Activated CD4-positive, alpha-beta T cell treated with anti-CD3 and anti-CD28 coated beads for 36 hours (primary cell): ENCODE measurements around the gene TBX2. TPM values are rescaled to one million over a fixed set of nuclear protein-coding genes. Genes with fewer than 3 reads are reported as not detected.

ENCODE experiments used
- ATAC-seq: fragments of 200-7000 bp; cut with Tn5 transposase; one replicate; pipeline ENCODE4 v1.10.0; 2021; ENCODE audit warnings: mild to moderate bottlenecking, moderate library complexity
- CTCF ChIA-PET: fragments of 350-600 bp; sonication (Branson Sonifier 250); formaldehyde crosslinking; loops from one replicate; lab custom pipeline; 2021; ENCODE audit warnings: antibody characterized with exemption; lab: Charles Lee
- POLR2A ChIA-PET: fragments of 350-600 bp; sonication (Branson Sonifier 250); formaldehyde crosslinking; loops from one replicate; lab custom pipeline; 2021; ENCODE audit warnings: antibody characterized with exemption, inconsistent platforms; lab: Charles Lee
- DNase-seq: peaks from one replicate; pipeline ENCODE4 v3.0.0-alpha.2; 2020
- H3K27ac Mint-ChIP-seq: one replicate; pipeline ENCODE4 v1.8.0; 2021; ENCODE audit warnings: mixed read lengths
- H3K27me3 Mint-ChIP-seq: one replicate; pipeline ENCODE4 v1.8.0; 2021; ENCODE audit warnings: mixed read lengths
- H3K36me3 Mint-ChIP-seq: one replicate; pipeline ENCODE4 v1.8.0; 2021; ENCODE audit warnings: low read depth, mixed read lengths
- H3K4me1 Mint-ChIP-seq: one replicate; pipeline ENCODE4 v1.8.0; 2021; ENCODE audit warnings: mixed read lengths
- H3K4me3 Mint-ChIP-seq: one replicate; pipeline ENCODE4 v1.8.0; 2021; ENCODE audit warnings: mild to moderate bottlenecking, moderate library complexity, mixed read lengths
- H3K9me3 Mint-ChIP-seq: one replicate; pipeline ENCODE4 v1.8.0; 2021; ENCODE audit warnings: low read depth, mixed read lengths
- intact Hi-C, 2 experiments: fragments of 100-400 bp; cut with DNase I in 1 of 2; cut with micrococcal nuclease in 1 of 2; formaldehyde crosslinking; loops; one replicate each; pipeline versions ENCODE4 v1.14.2 to v1.15.1; 2022 to 2024; cut with DNase I, micrococcal nuclease
- total RNA-seq, 2 experiments: library from RNA; stranded (reverse); gene quantifications; one replicate each; pipeline ENCODE4 v1.2.3, GENCODE V29; 2021

TBX2 gene
- total RNA-seq, 2 experiments from 2014 or later = not detected

DNA sequence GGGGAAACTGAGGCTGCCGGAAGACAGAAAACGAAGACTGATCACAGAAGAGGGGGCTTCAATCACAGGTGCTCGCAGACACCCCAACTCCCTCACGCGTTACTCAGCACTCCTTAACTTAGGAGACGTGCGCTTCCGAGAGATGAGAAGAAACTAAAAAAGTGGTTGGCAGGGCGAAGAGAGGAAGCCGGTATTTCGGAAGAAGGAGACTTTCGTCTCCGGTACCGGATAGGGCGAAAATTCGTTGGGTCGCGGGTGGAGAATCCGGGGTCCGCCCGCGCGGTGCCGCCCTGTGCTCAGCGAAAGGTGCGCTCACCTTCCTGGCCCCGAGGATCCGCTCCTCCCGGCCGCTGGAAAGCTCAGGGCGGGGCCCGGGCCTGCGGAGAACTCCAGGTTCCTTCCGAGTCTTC is 917 bp upstream of the TBX2 start:
- POLR2A ChIA-PET = no interaction called here
- DNase-seq = no peak
- intact Hi-C loops = loop anchor here in 1 of 2 experiments (1.0 kb wide), 1 partner anchor 57 kb away; no protein-coding TSS in a partner anchor

DNA sequence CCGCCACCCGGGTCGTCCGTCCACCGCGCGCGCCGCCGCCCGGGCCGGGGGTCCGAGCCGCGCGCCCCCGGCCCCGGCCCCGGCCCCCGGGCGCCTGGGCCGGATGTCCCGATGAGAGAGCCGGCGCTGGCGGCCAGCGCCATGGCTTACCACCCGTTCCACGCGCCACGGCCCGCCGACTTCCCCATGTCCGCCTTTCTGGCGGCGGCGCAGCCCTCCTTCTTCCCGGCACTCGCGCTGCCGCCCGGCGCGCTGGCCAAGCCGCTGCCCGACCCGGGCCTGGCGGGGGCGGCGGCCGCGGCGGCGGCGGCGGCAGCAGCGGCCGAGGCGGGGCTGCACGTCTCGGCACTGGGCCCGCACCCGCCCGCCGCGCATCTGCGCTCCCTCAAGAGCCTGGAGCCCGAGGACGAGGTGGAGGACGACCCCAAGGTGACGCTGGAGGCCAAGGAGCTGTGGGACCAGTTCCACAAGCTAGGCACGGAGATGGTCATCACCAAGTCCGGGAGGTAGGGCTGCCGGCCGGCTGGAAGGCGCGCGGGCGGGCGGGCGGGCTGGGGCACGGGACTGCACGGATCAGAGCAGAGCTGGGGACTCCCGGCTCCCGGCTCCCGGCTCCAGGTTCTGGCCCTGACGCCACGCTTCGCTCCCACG is 548 bp downstream of the TBX2 start:
- DNase-seq (no peak), ATAC-seq (no peak)
- peaks cover 56% of the 10 kb centered on the region for H3K27me3 Mint-ChIP-seq
- no peak overlapping the region for H3K27ac Mint-ChIP-seq
- H3K4me1 Mint-ChIP-seq = peaks cover 37% of the 10 kb centered on the region
- intact Hi-C loops = loop anchor here in 1 of 2 experiments (5.0 kb wide), 1 partner anchor 678 kb away; no protein-coding TSS in a partner anchor
- ChIA-PET CTCF (interaction anchor here (0.7 to 2.1 kb wide), 3 partner anchors 10 to 193 kb away, joined by 3 to 6 read pairs (median 4); no protein-coding TSS in a partner anchor), POLR2A (no interaction called here)
- no peaks in the 10 kb centered on the region for H3K36me3 Mint-ChIP-seq
- no peaks in the 10 kb centered on the region for H3K9me3 Mint-ChIP-seq
- peak overlapping the region; percentile 32 for H3K4me3 Mint-ChIP-seq

More for the DNA sequence above, 917 bp upstream of the TBX2 start:
- ATAC-seq = no peak
- H3K27ac Mint-ChIP-seq = peak overlapping the region; percentile 17
- no peaks in the 10 kb centered on the region for H3K36me3 Mint-ChIP-seq
- CTCF ChIA-PET = interaction anchor here (1.0 kb wide), 1 partner anchor 11 kb away, joined by 3 read pairs; no protein-coding TSS in a partner anchor
- peaks cover 52% of the 10 kb centered on the region for H3K27me3 Mint-ChIP-seq
- peak overlapping the region; percentile 47 for H3K4me3 Mint-ChIP-seq
- H3K9me3 Mint-ChIP-seq = no peaks in the 10 kb centered on the region
- H3K4me1 Mint-ChIP-seq = peaks cover 33% of the 10 kb centered on the region

DNA sequence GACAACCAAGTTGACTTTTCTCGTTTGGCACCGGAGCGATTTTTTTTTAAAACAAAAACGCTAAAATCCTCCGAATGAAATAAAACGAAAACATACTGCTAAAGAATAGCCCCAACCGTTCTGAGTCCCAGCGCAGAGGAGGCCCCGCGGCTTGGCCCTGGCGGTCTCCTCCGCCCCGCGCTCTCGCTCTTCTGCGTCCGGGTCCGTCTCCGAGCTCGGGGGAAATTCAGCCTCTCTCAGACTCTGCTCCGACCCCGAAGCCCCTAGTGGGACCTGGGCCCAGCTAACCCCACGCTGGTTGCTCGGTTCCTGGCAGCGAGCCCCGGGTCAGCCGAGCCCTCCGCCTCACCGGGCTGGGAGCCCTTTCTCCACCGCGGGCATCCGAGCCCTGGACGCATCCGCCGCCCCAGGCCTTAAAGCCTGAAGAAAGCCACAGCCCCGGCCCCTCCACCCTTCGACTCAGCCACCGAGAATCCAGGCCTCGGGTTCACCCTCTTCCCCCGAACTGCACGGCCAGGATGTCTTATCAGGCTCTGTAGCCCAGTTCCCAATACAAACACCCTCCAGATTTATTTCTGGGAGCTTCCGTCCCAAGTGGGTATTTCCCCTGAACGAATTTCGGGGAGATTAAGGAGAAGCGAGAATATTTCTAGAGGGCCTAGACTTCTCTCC is 1.2 kb downstream of the TBX2 start:
- DNase-seq (no peak), ATAC-seq (no peak)
- intact Hi-C loops = loop anchor here in 1 of 2 experiments (5.0 kb wide), 1 partner anchor 679 kb away; no protein-coding TSS in a partner anchor
- Mint-ChIP-seq H3K4me1 (peaks cover 37% of the 10 kb centered on the region), H3K9me3 (no peaks in the 10 kb centered on the region), H3K4me3 (peak overlapping the region; percentile 32), H3K27me3 (peaks cover 51% of the 10 kb centered on the region), H3K27ac (no peak overlapping the region), H3K36me3 (no peaks in the 10 kb centered on the region)
- ChIA-PET CTCF (interaction anchor here (0.6 to 2.1 kb wide), 3 partner anchors 11 to 417 kb away, joined by 3 to 6 read pairs (median 3); no protein-coding TSS in a partner anchor), POLR2A (no interaction called here)

DNA sequence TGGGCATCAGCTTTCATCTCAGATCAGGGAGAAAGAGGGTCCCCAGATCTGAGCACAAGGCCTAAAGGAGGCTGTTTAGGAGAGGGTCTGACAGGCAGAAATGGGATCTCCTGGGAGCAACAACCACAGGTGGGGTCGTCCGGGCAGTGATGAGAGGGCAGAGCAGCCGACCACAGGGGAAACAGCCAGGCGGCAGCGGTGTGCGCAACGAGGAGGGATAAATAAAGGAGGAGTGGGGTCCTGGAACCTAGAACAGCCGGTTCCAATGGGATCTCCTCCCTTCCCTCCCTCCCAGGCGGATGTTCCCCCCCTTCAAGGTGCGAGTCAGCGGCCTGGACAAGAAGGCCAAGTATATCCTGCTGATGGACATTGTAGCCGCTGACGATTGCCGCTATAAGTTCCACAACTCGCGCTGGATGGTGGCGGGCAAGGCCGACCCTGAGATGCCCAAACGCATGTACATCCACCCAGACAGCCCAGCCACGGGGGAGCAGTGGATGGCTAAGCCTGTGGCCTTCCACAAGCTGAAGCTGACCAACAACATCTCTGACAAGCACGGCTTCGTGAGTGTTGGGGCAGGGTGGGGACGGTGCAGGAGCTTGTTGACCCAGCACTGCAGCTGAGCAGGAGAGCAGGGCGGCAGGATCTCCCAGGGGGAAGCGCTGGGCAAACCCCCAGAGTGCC is 1.9 kb downstream of the TBX2 start:
- intact Hi-C loops = loop anchor here in 1 of 2 experiments (5.0 kb wide), 1 partner anchor 679 kb away; no protein-coding TSS in a partner anchor
- Mint-ChIP-seq H3K36me3 (no peaks in the 10 kb centered on the region), H3K4me1 (peaks cover 37% of the 10 kb centered on the region), H3K27me3 (peaks cover 56% of the 10 kb centered on the region), H3K9me3 (no peaks in the 10 kb centered on the region), H3K27ac (no peak overlapping the region), H3K4me3 (peak overlapping the region; percentile 32)
- ChIA-PET POLR2A (no interaction called here), CTCF (interaction anchor here (0.6 to 2.1 kb wide), 3 partner anchors 11 to 555 kb away, joined by 3 to 6 read pairs (median 3); no protein-coding TSS in a partner anchor)
- ATAC-seq = no peak
- DNase-seq = no peak

DNA sequence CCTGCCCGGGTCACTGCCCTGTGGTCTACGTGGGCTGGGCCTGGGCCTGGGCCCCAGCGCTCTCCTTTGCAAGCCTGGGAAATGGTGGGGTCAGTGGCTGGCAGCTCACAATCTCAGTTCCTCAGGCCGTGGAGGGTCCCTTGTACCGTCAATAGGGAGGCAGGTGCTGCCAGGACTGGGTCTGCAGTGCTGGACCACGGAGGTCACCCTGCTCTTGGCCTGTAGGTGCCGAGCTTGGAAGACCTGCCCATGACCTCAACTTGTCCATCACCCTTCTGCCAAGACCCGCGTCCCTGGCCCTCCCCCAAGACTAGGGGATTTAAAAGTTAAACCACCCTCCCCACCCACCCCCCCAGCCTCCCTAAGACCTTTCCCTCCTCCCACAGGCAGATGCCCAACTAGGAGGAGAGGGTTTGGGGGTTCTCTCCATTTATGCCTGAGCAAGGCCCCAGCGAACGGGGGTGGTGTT is 2.5 kb downstream of the TBX2 start:
- ChIA-PET POLR2A (no interaction called here), CTCF (interaction anchor here (0.7 to 2.1 kb wide), 2 partner anchors 10 to 555 kb away, joined by 3 to 6 read pairs; no protein-coding TSS in a partner anchor)
- Mint-ChIP-seq H3K27ac (no peak overlapping the region), H3K9me3 (no peaks in the 10 kb centered on the region), H3K36me3 (no peaks in the 10 kb centered on the region), H3K4me1 (peaks cover 37% of the 10 kb centered on the region), H3K4me3 (peak overlapping the region; percentile 19), H3K27me3 (peaks cover 59% of the 10 kb centered on the region)
- no peak for DNase-seq
- intact Hi-C loops = loop anchor here in 1 of 2 experiments (5.0 kb wide), 1 partner anchor 680 kb away; no protein-coding TSS in a partner anchor
- ATAC-seq = no peak

DNA sequence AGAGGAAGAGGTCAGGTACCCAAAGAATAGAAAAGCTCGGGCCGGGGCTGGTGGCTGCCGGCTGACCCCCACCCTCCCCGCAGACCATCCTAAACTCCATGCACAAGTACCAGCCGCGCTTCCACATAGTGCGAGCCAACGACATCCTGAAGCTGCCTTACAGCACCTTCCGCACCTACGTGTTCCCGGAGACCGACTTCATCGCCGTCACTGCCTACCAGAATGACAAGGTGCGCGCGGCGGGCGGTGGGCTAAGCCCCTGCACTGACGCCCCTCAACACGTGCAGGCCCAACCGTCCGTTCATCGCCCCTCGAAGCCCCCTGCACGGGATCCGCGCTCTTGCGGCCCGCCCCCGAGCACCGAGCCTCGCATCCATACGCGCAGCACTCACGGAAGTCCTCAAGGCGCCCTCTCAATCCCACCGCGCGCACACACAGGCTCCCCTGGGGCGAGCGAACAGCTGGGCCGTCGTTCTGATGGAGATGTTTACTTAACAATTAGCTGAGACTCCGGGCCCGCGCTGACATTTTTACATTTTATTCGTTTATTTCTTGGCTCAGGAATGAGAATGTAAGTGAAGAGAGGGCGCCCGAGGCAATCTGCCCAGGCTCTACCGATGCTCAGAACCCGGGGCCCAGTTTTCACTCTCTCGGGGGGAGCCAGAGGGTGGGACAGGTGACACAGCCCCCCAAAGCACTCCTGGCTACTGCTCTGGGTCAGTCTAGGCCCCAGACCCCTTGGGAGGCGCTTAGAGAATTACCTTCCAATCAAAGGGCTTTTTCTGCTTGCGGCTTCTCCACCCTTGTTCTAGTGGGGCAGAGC is 3.5 kb downstream of the TBX2 start:
- Mint-ChIP-seq H3K4me3 (peak overlapping the region; percentile 19), H3K9me3 (no peaks in the 10 kb centered on the region), H3K36me3 (no peaks in the 10 kb centered on the region), H3K4me1 (peaks cover 31% of the 10 kb centered on the region), H3K27me3 (peaks cover 62% of the 10 kb centered on the region), H3K27ac (no peak overlapping the region)
- POLR2A ChIA-PET = interaction anchor here (0.6 kb wide), 1 partner anchor 17 kb away, joined by 7 read pairs; no protein-coding TSS in a partner anchor
- ATAC-seq (no peak), DNase-seq (peak; percentile 51)
- intact Hi-C loops = loop anchor here (1.0 to 5.0 kb wide), 2 partner anchors 50 to 681 kb away; no protein-coding TSS in a partner anchor
- CTCF ChIA-PET = interaction anchor here (0.6 kb wide), 1 partner anchor 1732 kb away, joined by 4 read pairs; no protein-coding TSS in a partner anchor

DNA sequence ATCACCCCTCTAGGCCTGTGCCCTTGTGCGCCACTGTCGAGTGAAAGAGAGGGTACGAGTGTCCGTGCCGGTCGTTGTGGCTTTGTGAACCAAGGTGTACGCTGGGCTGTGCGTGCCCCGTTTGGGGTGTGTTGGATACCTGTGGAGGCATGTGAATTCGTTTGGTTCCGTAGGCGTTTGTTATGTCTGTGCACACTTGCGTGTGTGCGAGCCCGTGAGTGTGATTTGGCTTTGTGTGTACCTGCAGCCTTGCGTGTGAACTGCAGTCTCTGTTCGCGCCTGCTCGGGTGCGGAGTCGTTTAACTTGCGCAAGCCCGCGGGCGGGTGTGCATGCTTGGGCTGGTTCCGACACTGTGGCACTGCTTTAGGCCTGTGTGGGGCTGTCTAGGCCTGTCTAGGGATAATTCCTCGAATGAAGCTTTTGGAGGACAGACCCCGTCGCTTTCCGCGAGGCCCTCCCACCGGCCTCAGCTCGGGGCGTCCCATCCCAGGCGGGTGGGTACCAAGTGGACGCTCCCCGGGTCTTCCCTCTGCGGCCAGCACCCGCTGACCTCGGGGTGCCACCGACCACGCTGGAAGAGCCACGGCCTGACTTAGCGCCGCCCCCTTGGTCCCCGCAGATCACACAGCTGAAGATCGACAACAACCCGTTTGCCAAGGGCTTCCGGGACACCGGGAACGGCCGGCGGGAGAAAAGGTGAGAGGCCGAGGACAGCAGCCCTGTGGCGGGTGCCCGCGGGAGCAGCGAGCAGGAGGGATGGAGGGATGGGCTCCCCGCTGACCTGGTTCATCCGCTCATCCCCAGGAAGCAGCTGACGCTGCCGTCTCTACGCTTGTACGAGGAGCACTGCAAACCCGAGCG is 4.4 kb downstream of the TBX2 start:
- DNase-seq (peak; percentile 37), ATAC-seq (no peak)
- peaks cover 64% of the 10 kb centered on the region for H3K27me3 Mint-ChIP-seq
- H3K27ac Mint-ChIP-seq = no peak overlapping the region
- H3K36me3 Mint-ChIP-seq = no peaks in the 10 kb centered on the region
- H3K4me3 Mint-ChIP-seq = peak overlapping the region; percentile 19
- H3K9me3 Mint-ChIP-seq = no peaks in the 10 kb centered on the region
- POLR2A ChIA-PET = no interaction called here
- CTCF ChIA-PET = interaction anchor here (1.1 kb wide), 1 partner anchor 10 kb away, joined by 5 read pairs; no protein-coding TSS in a partner anchor
- intact Hi-C loops = loop anchor here (1.0 to 5.0 kb wide), 2 partner anchors 49 to 682 kb away; no protein-coding TSS in a partner anchor
- peaks cover 30% of the 10 kb centered on the region for H3K4me1 Mint-ChIP-seq

DNA sequence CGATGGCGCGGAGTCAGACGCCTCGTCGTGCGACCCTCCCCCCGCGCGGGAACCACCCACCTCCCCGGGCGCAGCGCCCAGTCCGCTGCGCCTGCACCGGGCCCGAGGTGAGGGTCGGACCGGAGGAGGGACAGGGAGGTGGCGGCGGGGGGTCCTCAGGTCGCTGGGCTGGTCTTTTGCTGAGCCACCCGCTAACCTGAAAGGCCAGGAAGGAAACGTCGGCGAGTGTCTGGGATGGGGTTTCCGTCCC is 4.9 kb downstream of the TBX2 start:
- ATAC-seq (no peak), DNase-seq (no peak)
- peaks cover 63% of the 10 kb centered on the region for H3K27me3 Mint-ChIP-seq
- H3K27ac Mint-ChIP-seq = no peak overlapping the region
- no peaks in the 10 kb centered on the region for H3K9me3 Mint-ChIP-seq
- no peaks in the 10 kb centered on the region for H3K36me3 Mint-ChIP-seq
- CTCF ChIA-PET = interaction anchor here (1.1 kb wide), 1 partner anchor 10 kb away, joined by 5 read pairs; no protein-coding TSS in a partner anchor
- H3K4me3 Mint-ChIP-seq = peak overlapping the region; percentile 28
- intact Hi-C loops = loop anchor here in 1 of 2 experiments (5.0 kb wide), 1 partner anchor 682 kb away; no protein-coding TSS in a partner anchor
- POLR2A ChIA-PET = no interaction called here
- H3K4me1 Mint-ChIP-seq = peaks cover 30% of the 10 kb centered on the region

DNA sequence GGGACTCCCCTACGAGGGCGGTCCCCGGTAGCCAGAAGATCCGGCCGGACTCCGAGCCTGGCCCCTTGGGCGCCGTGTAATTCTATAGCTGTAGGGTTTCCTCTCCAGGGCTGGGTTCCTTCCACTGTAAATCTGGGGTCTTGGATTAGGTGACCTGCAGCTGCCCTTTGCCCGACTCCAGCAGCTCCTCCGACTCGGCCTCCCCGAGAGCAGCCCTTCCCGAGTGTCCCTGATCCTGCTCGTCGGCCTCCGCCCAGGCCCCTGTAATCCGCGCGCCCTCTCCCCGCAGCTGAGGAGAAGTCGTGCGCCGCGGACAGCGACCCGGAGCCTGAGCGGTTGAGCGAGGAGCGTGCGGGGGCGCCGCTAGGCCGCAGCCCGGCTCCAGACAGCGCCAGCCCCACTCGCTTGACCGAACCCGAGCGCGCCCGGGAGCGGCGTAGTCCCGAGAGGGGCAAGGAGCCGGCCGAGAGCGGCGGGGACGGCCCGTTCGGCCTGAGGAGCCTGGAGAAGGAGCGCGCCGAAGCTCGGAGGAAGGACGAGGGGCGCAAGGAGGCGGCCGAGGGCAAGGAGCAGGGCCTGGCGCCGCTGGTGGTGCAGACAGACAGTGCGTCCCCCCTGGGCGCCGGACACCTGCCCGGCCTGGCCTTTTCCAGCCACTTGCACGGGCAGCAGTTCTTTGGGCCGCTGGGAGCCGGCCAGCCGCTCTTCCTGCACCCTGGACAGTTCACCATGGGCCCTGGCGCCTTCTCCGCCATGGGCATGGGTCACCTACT is 5.5 kb downstream of the TBX2 start:
- H3K27me3 Mint-ChIP-seq = peaks cover 65% of the 10 kb centered on the region
- no peak overlapping the region for H3K27ac Mint-ChIP-seq
- no peaks in the 10 kb centered on the region for H3K9me3 Mint-ChIP-seq
- H3K4me3 Mint-ChIP-seq = peak overlapping the region; percentile 28
- intact Hi-C loops = loop anchor here in 1 of 2 experiments (5.0 kb wide), 1 partner anchor 683 kb away; no protein-coding TSS in a partner anchor
- ATAC-seq (no peak), DNase-seq (no peak)
- CTCF ChIA-PET = interaction anchor here (1.1 kb wide), 1 partner anchor 11 kb away, joined by 5 read pairs; no protein-coding TSS in a partner anchor
- peaks cover 34% of the 10 kb centered on the region for H3K4me1 Mint-ChIP-seq
- H3K36me3 Mint-ChIP-seq = no peaks in the 10 kb centered on the region
- POLR2A ChIA-PET = no interaction called here
